Stomach (tissue), 4 donors: ENCODE results near the gene KRT13.

Source experiments
- CTCF ChIP-seq, 7 experiments: fragments of 450-650 bp in 4 of 7; fragments of 200-600 bp in 3 of 7; sonication (generic) in 3 of 7; IDR thresholded peaks; one replicate each; pipeline ENCODE4 v1.5.1; 2016 to 2019; ENCODE audit warnings: antibody characterized with exemption in 7 of 7, control low read depth in 2 of 7, mild to moderate bottlenecking in 1 of 7
- EP300 ChIP-seq: sonication (generic); formaldehyde crosslinking; IDR thresholded peaks from one replicate; pipeline ENCODE4 v1.6.1; 2017; ENCODE audit warnings: antibody characterized with exemption
- POLR2A ChIP-seq, 4 donors: fragments of 450-650 bp; IDR thresholded peaks; one replicate each; pipeline ENCODE4 v1.6.1; 2016; ENCODE audit warnings: antibody characterized with exemption in 4 of 4, control low read depth in 2 of 4, mild to moderate bottlenecking in 1 of 4, moderate library complexity in 1 of 4

DNA sequence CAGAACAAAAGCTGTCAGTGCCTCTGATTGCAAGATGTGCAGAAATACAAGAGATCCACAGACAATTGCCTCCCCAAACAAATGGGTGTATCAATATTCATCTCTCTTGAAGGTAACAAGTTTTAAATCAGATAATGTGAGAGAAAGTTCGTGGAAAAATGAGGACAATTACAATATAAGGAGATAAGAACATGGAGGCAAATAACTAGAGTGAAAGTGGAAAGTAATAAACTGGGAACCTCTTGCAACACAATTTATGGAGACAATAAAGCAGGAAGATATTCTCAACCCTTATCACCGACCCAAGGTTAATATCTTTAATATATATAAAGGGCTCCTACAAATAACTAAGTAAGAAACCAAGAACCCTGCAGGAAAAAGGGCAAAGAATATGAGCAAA is 36.9 kb upstream of the KRT13 start:
- TF ChIP-seq CTCF (IDR thresholded peaks at IDR 0.05) (no peak), EP300 (no peak), POLR2A (IDR thresholded peaks at IDR 0.05) (no peak)
